Measurements from ENCODE around the gene ADIPOR1.
"Not testable (repeated sequence)": the region's sequence is repeated elsewhere in the genome, so short reads cannot be mapped to it uniquely, and the experiment has no call there.

Gene ADIPOR1

GRCh38 chr1:202908998-202909397 lies 49.1 kb downstream of the ADIPOR1 start:
- Histone ChIP-seq H3K4me3 (ENCODE audit: low read length) (no peak overlapping the region), H3K4me2 (ENCODE audit: low read length) (no peak overlapping the region), H3K27me3 (ENCODE audit: low read depth, low read length) (no peaks in the 10 kb centered on the region), H2AFZ (ENCODE audit: low read depth, low read length) (no peak overlapping the region), H3K27ac (ENCODE audit: low read length) (no peak overlapping the region), H3K36me3 (replicated peaks; ENCODE audit: low read depth, low read length) (peaks cover 51% of the 10 kb centered on the region), H3K9ac (ENCODE audit: low read length) (no peak overlapping the region), H4K20me1 (ENCODE audit: insufficient read depth, low read length) (no peaks in the 10 kb centered on the region), H3K4me1 (ENCODE audit: low read length) (no peaks in the 10 kb centered on the region), H3K79me2 (ENCODE audit: low read length) (no peaks in the 10 kb centered on the region), H3K9me3 (ENCODE audit: insufficient read depth, low read length) (no peaks in the 10 kb centered on the region)
- no peak for TF ChIP-seq EZH2phosphoT487 (IDR thresholded peaks at IDR 0.05; ENCODE audit: low read depth)
- TF ChIP-seq, protein P1, sequence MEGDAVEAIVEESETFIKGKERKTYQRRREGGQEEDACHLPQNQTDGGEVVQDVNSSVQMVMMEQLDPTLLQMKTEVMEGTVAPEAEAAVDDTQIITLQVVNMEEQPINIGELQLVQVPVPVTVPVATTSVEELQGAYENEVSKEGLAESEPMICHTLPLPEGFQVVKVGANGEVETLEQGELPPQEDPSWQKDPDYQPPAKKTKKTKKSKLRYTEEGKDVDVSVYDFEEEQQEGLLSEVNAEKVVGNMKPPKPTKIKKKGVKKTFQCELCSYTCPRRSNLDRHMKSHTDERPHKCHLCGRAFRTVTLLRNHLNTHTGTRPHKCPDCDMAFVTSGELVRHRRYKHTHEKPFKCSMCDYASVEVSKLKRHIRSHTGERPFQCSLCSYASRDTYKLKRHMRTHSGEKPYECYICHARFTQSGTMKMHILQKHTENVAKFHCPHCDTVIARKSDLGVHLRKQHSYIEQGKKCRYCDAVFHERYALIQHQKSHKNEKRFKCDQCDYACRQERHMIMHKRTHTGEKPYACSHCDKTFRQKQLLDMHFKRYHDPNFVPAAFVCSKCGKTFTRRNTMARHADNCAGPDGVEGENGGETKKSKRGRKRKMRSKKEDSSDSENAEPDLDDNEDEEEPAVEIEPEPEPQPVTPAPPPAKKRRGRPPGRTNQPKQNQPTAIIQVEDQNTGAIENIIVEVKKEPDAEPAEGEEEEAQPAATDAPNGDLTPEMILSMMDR (IDR thresholded peaks at IDR 0.05; ENCODE audit: low read depth, low read length) = no peak

DNA sequence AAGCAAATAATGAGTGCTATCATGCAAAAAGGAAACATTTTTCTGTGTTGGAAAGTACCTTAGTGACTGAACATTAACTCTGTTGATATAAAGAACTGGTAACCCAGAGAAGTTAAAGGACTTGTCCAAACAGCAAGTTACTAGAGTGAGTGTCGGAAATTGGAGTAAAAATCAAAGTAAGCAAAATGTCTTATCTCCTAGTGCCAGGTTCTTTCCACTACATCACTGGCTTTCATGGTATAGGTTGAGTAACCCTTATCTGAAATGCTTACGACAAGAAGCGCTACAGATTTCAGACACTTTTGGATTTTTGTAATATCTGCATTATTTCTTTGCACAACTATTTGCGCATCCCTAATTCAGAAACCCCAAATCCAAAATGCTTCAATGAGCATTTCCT lies 52.8 kb downstream of the ADIPOR1 start:
- H4K20me1 ChIP-seq (ENCODE audit: insufficient read depth, low read length) = no peaks in the 10 kb centered on the region
- H3K9me3 ChIP-seq (ENCODE audit: insufficient read depth, low read length) = no peaks in the 10 kb centered on the region
- H3K4me2 ChIP-seq (ENCODE audit: low read length) = no peak overlapping the region
- H3K4me3 ChIP-seq (ENCODE audit: low read length) = no peak overlapping the region
- TF ChIP-seq, protein P1 (IDR thresholded peaks at IDR 0.05; ENCODE audit: low read depth, low read length) = no peak
- TF ChIP-seq EZH2phosphoT487 (IDR thresholded peaks at IDR 0.05; ENCODE audit: low read depth) = no peak
- H3K4me1 ChIP-seq (ENCODE audit: low read length) = no peaks in the 10 kb centered on the region
- no peaks in the 10 kb centered on the region for H3K79me2 ChIP-seq (ENCODE audit: low read length)
- H3K27me3 ChIP-seq (ENCODE audit: low read depth, low read length) = no peaks in the 10 kb centered on the region
- no peak overlapping the region for H3K9ac ChIP-seq (ENCODE audit: low read length)
- no peak overlapping the region for H3K27ac ChIP-seq (ENCODE audit: low read length)
- H2AFZ ChIP-seq (ENCODE audit: low read depth, low read length) = no peak overlapping the region
- H3K36me3 ChIP-seq (replicated peaks; ENCODE audit: low read depth, low read length) = peaks cover 42% of the 10 kb centered on the region

DNA sequence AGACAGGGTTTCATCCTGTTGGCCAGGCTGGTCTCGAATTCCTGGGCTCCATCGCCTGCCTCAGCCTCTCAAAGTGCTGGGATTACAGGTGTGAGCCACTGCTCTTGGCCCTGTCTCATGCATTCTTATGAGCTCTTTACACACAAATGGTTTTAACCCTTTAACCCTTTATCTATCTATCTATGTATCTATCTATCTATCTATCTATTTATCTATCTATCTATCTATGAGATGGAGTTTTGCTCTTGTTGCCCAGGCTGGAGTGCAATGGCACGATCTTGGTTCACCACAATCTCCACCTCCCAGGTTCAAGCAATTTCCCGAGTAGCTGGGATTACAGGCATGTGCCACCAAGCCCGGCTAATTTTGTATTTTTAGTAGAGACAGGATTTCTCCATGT lies 54.3 kb downstream of the ADIPOR1 start:
- H3K27ac ChIP-seq (ENCODE audit: low read length); H3K27me3 ChIP-seq (ENCODE audit: low read depth, low read length); H3K4me3 ChIP-seq (ENCODE audit: low read length); H4K20me1 ChIP-seq (ENCODE audit: insufficient read depth, low read length); H3K9ac ChIP-seq (ENCODE audit: low read length); H3K79me2 ChIP-seq (ENCODE audit: low read length); H3K9me3 ChIP-seq (ENCODE audit: insufficient read depth, low read length); H2AFZ ChIP-seq (ENCODE audit: low read depth, low read length); H3K4me1 ChIP-seq (ENCODE audit: low read length); H3K4me2 ChIP-seq (ENCODE audit: low read length): not testable (repeated sequence)
- peaks cover 37% of the 10 kb centered on the region for H3K36me3 ChIP-seq (replicated peaks; ENCODE audit: low read depth, low read length)

DNA sequence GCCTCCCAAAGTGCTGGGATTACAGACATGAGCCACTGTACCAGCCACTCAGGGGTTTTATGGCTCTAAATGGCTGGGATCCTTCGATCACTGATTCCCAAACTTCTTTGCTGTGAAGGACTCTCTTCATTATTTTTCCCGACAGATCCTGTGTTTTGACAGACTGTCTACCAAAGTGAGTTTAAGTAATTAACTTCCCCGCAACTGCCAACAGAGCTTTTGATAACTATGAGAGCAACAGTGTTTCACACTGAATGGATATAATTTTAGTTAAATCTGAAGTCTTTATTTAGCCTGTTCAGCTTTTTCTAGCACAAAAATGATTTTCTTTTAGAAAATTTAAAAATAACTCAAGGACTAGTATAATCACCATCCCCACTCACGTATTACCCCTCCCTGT lies 56.6 kb downstream of the ADIPOR1 start:
- Histone ChIP-seq H3K27me3 (ENCODE audit: low read depth, low read length) (no peaks in the 10 kb centered on the region), H3K9ac (ENCODE audit: low read length) (no peak overlapping the region), H3K4me2 (ENCODE audit: low read length) (no peak overlapping the region), H2AFZ (ENCODE audit: low read depth, low read length) (no peak overlapping the region), H4K20me1 (ENCODE audit: insufficient read depth, low read length) (no peaks in the 10 kb centered on the region), H3K4me1 (ENCODE audit: low read length) (no peaks in the 10 kb centered on the region), H3K27ac (ENCODE audit: low read length) (no peak overlapping the region), H3K36me3 (replicated peaks; ENCODE audit: low read depth, low read length) (peaks cover 37% of the 10 kb centered on the region), H3K79me2 (ENCODE audit: low read length) (no peaks in the 10 kb centered on the region), H3K4me3 (ENCODE audit: low read length) (no peak overlapping the region), H3K9me3 (ENCODE audit: insufficient read depth, low read length) (no peaks in the 10 kb centered on the region)
- TF ChIP-seq, protein P1 (IDR thresholded peaks at IDR 0.05; ENCODE audit: low read depth, low read length) = no peak
- TF ChIP-seq EZH2phosphoT487 (IDR thresholded peaks at IDR 0.05; ENCODE audit: low read depth) = no peak

DNA sequence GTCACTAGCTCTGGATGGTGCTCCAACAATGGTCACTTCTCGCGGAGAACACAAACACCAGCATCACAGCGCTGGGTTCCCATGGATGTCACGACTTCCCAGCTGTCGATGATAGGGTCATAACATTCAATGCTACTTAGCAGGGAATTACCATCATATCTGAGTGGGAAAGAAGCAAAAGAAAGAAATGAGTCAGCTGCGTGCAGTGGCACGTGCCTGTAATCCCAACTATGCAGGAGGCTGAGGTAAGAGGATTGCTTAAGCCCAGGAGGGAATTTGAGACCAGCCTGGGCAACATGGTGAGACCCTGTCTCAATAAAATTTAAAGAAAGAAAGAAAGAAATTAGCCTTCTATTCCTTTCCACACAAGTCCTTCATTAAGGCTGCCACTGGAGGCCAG lies 65.6 kb downstream of the ADIPOR1 start:
- Histone ChIP-seq H3K27ac (ENCODE audit: low read length) (no peak overlapping the region), H2AFZ (ENCODE audit: low read depth, low read length) (no peak overlapping the region), H3K9ac (ENCODE audit: low read length) (no peak overlapping the region), H3K9me3 (ENCODE audit: insufficient read depth, low read length) (no peaks in the 10 kb centered on the region), H3K4me1 (ENCODE audit: low read length) (peaks cover 11% of the 10 kb centered on the region), H3K27me3 (ENCODE audit: low read depth, low read length) (no peaks in the 10 kb centered on the region), H3K36me3 (replicated peaks; ENCODE audit: low read depth, low read length) (peaks cover 40% of the 10 kb centered on the region), H3K79me2 (ENCODE audit: low read length) (peaks cover 3% of the 10 kb centered on the region; the same call in 1 of the 2 replicates), H4K20me1 (ENCODE audit: insufficient read depth, low read length) (no peaks in the 10 kb centered on the region), H3K4me3 (ENCODE audit: low read length) (no peak overlapping the region), H3K4me2 (ENCODE audit: low read length) (no peak overlapping the region)
- TF ChIP-seq, protein P1 (IDR thresholded peaks at IDR 0.05; ENCODE audit: low read depth, low read length) = no peak
- no peak for TF ChIP-seq EZH2phosphoT487 (IDR thresholded peaks at IDR 0.05; ENCODE audit: low read depth)
